ENCODE measurements around the gene SEPTIN7. TPM values are rescaled to one million over a fixed set of nuclear protein-coding genes. Genes with fewer than 3 reads are reported as not detected.

Gene SEPTIN7
- total and polyA plus RNA-seq, 2 experiments from 2014 or later: 280 to 347 TPM

- Histone ChIP-seq H2AFZ (no peak overlapping the region), H3K9me2 (replicated peaks; ENCODE audit: insufficient read depth) (no peaks in the 10 kb centered on the region), H3K4me2 (no peak overlapping the region), H3K4me1 (ENCODE audit: insufficient read depth) (peaks cover 9% of the 10 kb centered on the region), H3K36me3 (replicated peaks; ENCODE audit: insufficient read depth, low read depth) (no peaks in the 10 kb centered on the region), H3K9me3 (ENCODE audit: low read depth) (no peaks in the 10 kb centered on the region), H3K27ac (no peak overlapping the region), H3K4me3 (no peak overlapping the region), H4K20me1 (ENCODE audit: insufficient read depth, poor library complexity, severe bottlenecking) (peaks cover 60% of the 10 kb centered on the region), H3K27me3 (no peaks in the 10 kb centered on the region), H3K79me2 (peaks cover 99% of the 10 kb centered on the region)
- TF ChIP-seq EZH2phosphoT487 (IDR thresholded peaks at IDR 0.05; ENCODE audit: low read depth, severe bottlenecking, unreplicated experiment) (no peak), CTCF (IDR thresholded peaks at IDR 0.05; ENCODE audit: poor library complexity) (no peak)
- no peak for DNase-seq (ENCODE audit: low spot score)
Measured at GRCh38 chr7:35831208-35831607, 30.4 kb downstream of the SEPTIN7 start.

GRCh38 chr7:35839860-35840854 is 39.3 kb downstream of the SEPTIN7 start:
- Histone ChIP-seq H3K4me3 (no peak overlapping the region), H2AFZ (no peak overlapping the region), H3K27ac (no peak overlapping the region), H3K27me3 (no peaks in the 10 kb centered on the region), H3K79me2 (peaks cover 95% of the 10 kb centered on the region), H3K9me2 (replicated peaks; ENCODE audit: insufficient read depth) (no peaks in the 10 kb centered on the region), H3K4me2 (no peak overlapping the region), H3K36me3 (replicated peaks; ENCODE audit: insufficient read depth, low read depth) (peaks cover 5% of the 10 kb centered on the region), H4K20me1 (ENCODE audit: insufficient read depth, poor library complexity, severe bottlenecking) (peaks cover 20% of the 10 kb centered on the region), H3K4me1 (ENCODE audit: insufficient read depth) (no peaks in the 10 kb centered on the region), H3K9me3 (ENCODE audit: low read depth) (no peaks in the 10 kb centered on the region)
- WGBS (ENCODE audit: low lambda C conversion rate, missing lambda C conversion rate): 100% methylated on average over 1 of the region's 1 CpG
- no peak for DNase-seq (ENCODE audit: low spot score)
- no peak for TF ChIP-seq EZH2phosphoT487 (IDR thresholded peaks at IDR 0.05; ENCODE audit: low read depth, severe bottlenecking, unreplicated experiment)
- no peak for TF ChIP-seq CTCF (IDR thresholded peaks at IDR 0.05; ENCODE audit: poor library complexity)
- TF ChIP-seq EZH2 (IDR thresholded peaks at IDR 0.05; ENCODE audit: borderline replicate concordance): no peak

- no peaks in the 10 kb centered on the region for H3K4me1 ChIP-seq (ENCODE audit: insufficient read depth)
- no peak for DNase-seq (ENCODE audit: low spot score)
- no peak overlapping the region for H3K4me2 ChIP-seq
Measured at GRCh38 chr7:35846816-35847412, 46.1 kb downstream of the SEPTIN7 start.

More at GRCh38 chr7:35846816-35847412, 46.1 kb downstream of the SEPTIN7 start:
- Histone ChIP-seq H3K9me3 (ENCODE audit: low read depth) (no peaks in the 10 kb centered on the region), H3K4me3 (no peak overlapping the region), H3K36me3 (replicated peaks; ENCODE audit: insufficient read depth, low read depth) (no peaks in the 10 kb centered on the region), H3K9me2 (replicated peaks; ENCODE audit: insufficient read depth) (no peaks in the 10 kb centered on the region), H4K20me1 (ENCODE audit: insufficient read depth, poor library complexity, severe bottlenecking) (peaks cover 20% of the 10 kb centered on the region), H3K27ac (no peak overlapping the region), H3K27me3 (no peaks in the 10 kb centered on the region), H3K79me2 (peaks cover 100% of the 10 kb centered on the region), H2AFZ (no peak overlapping the region)
- no peak for TF ChIP-seq EZH2 (IDR thresholded peaks at IDR 0.05; ENCODE audit: borderline replicate concordance)
- TF ChIP-seq CTCF (IDR thresholded peaks at IDR 0.05; ENCODE audit: poor library complexity): no peak
- no peak for TF ChIP-seq EZH2phosphoT487 (IDR thresholded peaks at IDR 0.05; ENCODE audit: low read depth, severe bottlenecking, unreplicated experiment)
- WGBS (ENCODE audit: low lambda C conversion rate, missing lambda C conversion rate): 93% methylated on average over 11 of the region's 11 CpGs

Measured in hepatocyte (in vitro differentiated cells).